ENCODE measurements around the gene SLC38A2. TPM values are rescaled to one million over a fixed set of nuclear protein-coding genes. Genes with fewer than 3 reads are reported as not detected.

The SLC38A2 gene
- total and polyA plus RNA-seq, 2 of the 4 experiments (the other 2 are of a cell fraction) = 313 to 881 TPM

DNA sequence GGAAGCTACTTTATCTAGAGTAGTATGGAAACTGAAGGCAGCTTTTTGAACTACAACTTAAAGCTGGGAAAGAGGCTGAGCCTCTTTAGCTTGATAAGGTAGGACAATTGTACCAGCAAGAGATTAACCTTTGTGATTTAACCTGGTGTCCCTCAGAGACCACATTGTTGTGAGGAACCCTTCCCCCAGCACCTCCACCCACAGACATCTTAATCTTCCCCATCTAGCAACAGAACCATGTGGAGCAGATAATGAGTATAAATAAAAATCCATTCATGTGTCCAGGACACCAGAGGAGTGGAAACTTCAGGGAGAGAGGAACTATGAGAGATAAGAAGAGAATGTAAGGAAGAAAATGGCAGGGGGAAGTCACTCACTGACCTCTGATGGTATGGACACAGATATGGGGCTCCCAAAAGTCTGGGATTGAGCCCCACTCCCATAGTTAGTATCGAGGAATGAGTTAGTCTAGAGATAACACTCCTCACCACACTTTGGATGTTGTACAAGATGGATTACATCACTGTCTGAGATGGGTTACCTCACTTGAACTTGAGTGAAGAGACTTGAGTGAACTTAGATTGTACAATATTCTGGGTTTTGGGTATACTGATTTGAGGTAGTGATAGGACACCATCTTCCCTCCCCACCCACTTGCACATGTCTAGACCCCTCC is 33.9 kb upstream of the SLC38A2 start:
- H2BK20ac ChIP-seq (ENCODE audit: low read depth, low read length) = peak overlapping the region; percentile 20; the same call in 1 of the 2 replicates
- ChIA-PET POLR2A (ENCODE audit: unreplicated experiment) (no interaction called here), CTCF (interaction anchor here (0.8 kb wide), 1 partner anchor 18 kb away, joined by 3 read pairs; no protein-coding TSS in a partner anchor)
- H4K91ac ChIP-seq (ENCODE audit: insufficient read depth, low read depth, low read length) = 0 out of 2 replicates have a peak overlapping the region, but pooled peaks have one; percentile 12
- no peaks in the 10 kb centered on the region for H4K20me1 ChIP-seq (ENCODE audit: insufficient read depth, low read length)
- H3K27me3 ChIP-seq (ENCODE audit: control insufficient read depth, insufficient read depth, low read length) = no peaks in the 10 kb centered on the region
- H4K5ac ChIP-seq (ENCODE audit: low read depth, low read length) = peak overlapping the region; percentile 5; the same call in 1 of the 2 replicates
- H3K56ac ChIP-seq (ENCODE audit: extremely low read depth, insufficient read depth, low read length) = no peak overlapping the region
- no peak overlapping the region for H3K4me2 ChIP-seq (ENCODE audit: low read depth, low read length)
- no TSS peak for BruUV-seq (replicated peaks)
- no peak overlapping the region for H3K9ac ChIP-seq (ENCODE audit: low read depth, low read length)
- no peak overlapping the region for H2AFZ ChIP-seq (replicated peaks; ENCODE audit: low read length, poor library complexity)
- H3K79me1 ChIP-seq (ENCODE audit: low read depth in 1 of 2, low read length in 2 of 2) = peaks cover 8 to 20% of the 10 kb centered on the region in 2 experiments; a peak in 3 of 4 replicates
- peak overlapping the region; percentile 77 for H3K18ac ChIP-seq (ENCODE audit: low read depth, low read length)
- H2BK15ac ChIP-seq (ENCODE audit: low read depth, low read length) = peak overlapping the region; percentile 42; the same call in 1 of the 3 replicates
- TF ChIP-seq MAFK (IDR thresholded peaks at IDR 0.05; ENCODE audit: low read depth, low read length) (no peak), BHLHE40 (IDR thresholded peaks at IDR 0.05; ENCODE audit: low read depth, low read length) (no peak), CHD1 (IDR thresholded peaks at IDR 0.05; ENCODE audit: low read depth, low read length) (no peak), RFX5 (IDR thresholded peaks at IDR 0.05; ENCODE audit: low read depth, low read length) (no peak), MXI1 (IDR thresholded peaks at IDR 0.05; ENCODE audit: borderline replicate concordance, low read depth, low read length) (no peak), CEBPB (IDR thresholded peaks at IDR 0.05; ENCODE audit: low read depth, low read length) (no peak), RCOR1 (IDR thresholded peaks at IDR 0.05; ENCODE audit: insufficient replicate concordance, low read length) (no peak), RAD21 (IDR thresholded peaks at IDR 0.05; ENCODE audit: low read length) (no peak)
- TF ChIP-seq, protein P1, sequence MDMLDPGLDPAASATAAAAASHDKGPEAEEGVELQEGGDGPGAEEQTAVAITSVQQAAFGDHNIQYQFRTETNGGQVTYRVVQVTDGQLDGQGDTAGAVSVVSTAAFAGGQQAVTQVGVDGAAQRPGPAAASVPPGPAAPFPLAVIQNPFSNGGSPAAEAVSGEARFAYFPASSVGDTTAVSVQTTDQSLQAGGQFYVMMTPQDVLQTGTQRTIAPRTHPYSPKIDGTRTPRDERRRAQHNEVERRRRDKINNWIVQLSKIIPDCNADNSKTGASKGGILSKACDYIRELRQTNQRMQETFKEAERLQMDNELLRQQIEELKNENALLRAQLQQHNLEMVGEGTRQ (IDR thresholded peaks at IDR 0.05; ENCODE audit: low read depth, low read length) = no peak
- TF ChIP-seq, protein P2, sequence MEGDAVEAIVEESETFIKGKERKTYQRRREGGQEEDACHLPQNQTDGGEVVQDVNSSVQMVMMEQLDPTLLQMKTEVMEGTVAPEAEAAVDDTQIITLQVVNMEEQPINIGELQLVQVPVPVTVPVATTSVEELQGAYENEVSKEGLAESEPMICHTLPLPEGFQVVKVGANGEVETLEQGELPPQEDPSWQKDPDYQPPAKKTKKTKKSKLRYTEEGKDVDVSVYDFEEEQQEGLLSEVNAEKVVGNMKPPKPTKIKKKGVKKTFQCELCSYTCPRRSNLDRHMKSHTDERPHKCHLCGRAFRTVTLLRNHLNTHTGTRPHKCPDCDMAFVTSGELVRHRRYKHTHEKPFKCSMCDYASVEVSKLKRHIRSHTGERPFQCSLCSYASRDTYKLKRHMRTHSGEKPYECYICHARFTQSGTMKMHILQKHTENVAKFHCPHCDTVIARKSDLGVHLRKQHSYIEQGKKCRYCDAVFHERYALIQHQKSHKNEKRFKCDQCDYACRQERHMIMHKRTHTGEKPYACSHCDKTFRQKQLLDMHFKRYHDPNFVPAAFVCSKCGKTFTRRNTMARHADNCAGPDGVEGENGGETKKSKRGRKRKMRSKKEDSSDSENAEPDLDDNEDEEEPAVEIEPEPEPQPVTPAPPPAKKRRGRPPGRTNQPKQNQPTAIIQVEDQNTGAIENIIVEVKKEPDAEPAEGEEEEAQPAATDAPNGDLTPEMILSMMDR (conservative IDR thresholded peaks at IDR 0.05; ENCODE audit: low read depth, low read length) = no peak
- TF ChIP-seq, protein P3, sequence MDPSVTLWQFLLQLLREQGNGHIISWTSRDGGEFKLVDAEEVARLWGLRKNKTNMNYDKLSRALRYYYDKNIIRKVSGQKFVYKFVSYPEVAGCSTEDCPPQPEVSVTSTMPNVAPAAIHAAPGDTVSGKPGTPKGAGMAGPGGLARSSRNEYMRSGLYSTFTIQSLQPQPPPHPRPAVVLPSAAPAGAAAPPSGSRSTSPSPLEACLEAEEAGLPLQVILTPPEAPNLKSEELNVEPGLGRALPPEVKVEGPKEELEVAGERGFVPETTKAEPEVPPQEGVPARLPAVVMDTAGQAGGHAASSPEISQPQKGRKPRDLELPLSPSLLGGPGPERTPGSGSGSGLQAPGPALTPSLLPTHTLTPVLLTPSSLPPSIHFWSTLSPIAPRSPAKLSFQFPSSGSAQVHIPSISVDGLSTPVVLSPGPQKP (IDR thresholded peaks at IDR 0.05; ENCODE audit: borderline replicate concordance, low read depth, low read length) = no peak
- peak overlapping the region; percentile 62 for H2AK5ac ChIP-seq (ENCODE audit: low read depth, low read length)
- peak overlapping the region; percentile 8 for H3K4ac ChIP-seq (ENCODE audit: low read depth, low read length)
- intact Hi-C loops (cut with micrococcal nuclease) = no loop called here
- no peak overlapping the region; a peak in 1 of 4 replicates for H4K8ac ChIP-seq (ENCODE audit: low read depth in 2 of 2, low read length in 2 of 2)
- dilution Hi-C loops (cut with HindIII; ENCODE audit: low sequenced_read_pairs, unreplicated experiment) = no loop called here
- no peak overlapping the region for H3K27ac ChIP-seq (ENCODE audit: insufficient read depth, low read length)
- no peaks in the 10 kb centered on the region for H3K36me3 ChIP-seq (ENCODE audit: control insufficient read depth, insufficient read depth, low read length)
- peaks cover 22% of the 10 kb centered on the region for H3K4me1 ChIP-seq (ENCODE audit: control insufficient read depth, insufficient read depth, low read length)
- H2AK9ac ChIP-seq (replicated peaks; ENCODE audit: low read depth, low read length, poor library complexity) = no peak overlapping the region
- no peak for ATAC-seq (ENCODE audit: low read depth)
- WGBS, 2 experiments (ENCODE audit: extremely low coverage in 2 of 2, insufficient read length in 1 of 2) = no CpG with 5 or more reads among the region's 1 CpG
- peaks cover 10% of the 10 kb centered on the region for H3K9me1 ChIP-seq (ENCODE audit: insufficient read depth, low read length)
- H2BK120ac ChIP-seq (ENCODE audit: low read depth, low read length) = peak overlapping the region; percentile 39; the same call in 1 of the 2 replicates
- H2BK5ac ChIP-seq (ENCODE audit: low read depth, low read length, poor library complexity, severe bottlenecking) = no peak overlapping the region
- peak overlapping the region; percentile 16 for H3K14ac ChIP-seq (replicated peaks; ENCODE audit: low read depth, low read length)
- H3K9me3 ChIP-seq (ENCODE audit: control insufficient read depth, insufficient read depth, low read length) = no peaks in the 10 kb centered on the region
- in situ Hi-C loops (cut with MboI; ENCODE audit: low sequenced_read_pairs) = no loop called here
- no peak overlapping the region for H3K4me3 ChIP-seq (ENCODE audit: insufficient read depth, low read depth, low read length)
- no peak for DNase-seq
- no peak overlapping the region for H3K23ac ChIP-seq (ENCODE audit: low read depth, low read length)

Data from IMR-90 (cell line).